SK-N-SH (cell line): Measurements from ENCODE around the gene RECK. TPM values are rescaled to one million over a fixed set of nuclear protein-coding genes. Genes with fewer than 3 reads are reported as not detected.

Source experiments
- CTCF ChIA-PET: fragments of 300-600, 350-600 bp; formaldehyde crosslinking; extraction: SDS; loops from one replicate; lab custom pipeline; 2021; lab: Yijun Ruan, JAX
- POLR2A ChIA-PET: fragments of 350-600 bp; sonication (Branson Sonifier 250); formaldehyde crosslinking; extraction: SDS; loops from one replicate; lab custom pipeline; 2020; ENCODE audit warnings: antibody characterized with exemption, inconsistent platforms; lab: Yijun Ruan, JAX
- DNase-seq: peaks from one replicate; pipeline ENCODE4 v3.0.0; 2012
- H2AFZ ChIP-seq: fragments of 200-600 bp; sonication (generic); 2 replicates; pipeline ENCODE4 v1.8.1; 2016; ENCODE audit warnings: antibody characterized with exemption, mild to moderate bottlenecking, low read depth
- H3F3A ChIP-seq: fragments of 200-600 bp; sonication (generic); replicated peaks from 2 replicates; pipeline ENCODE3; 2016; ENCODE audit warnings: antibody characterized with exemption, mild to moderate bottlenecking; ENCODE audit not compliant: insufficient read depth
- H3K27ac ChIP-seq, 2 experiments: fragments of 200-500 bp in 1 of 2; fragments of 200-600 bp in 1 of 2; sonication (Bioruptor generic) in 1 of 2; sonication (generic), shearing (Covaris generic) in 1 of 2; 2 replicates each; pipeline versions ENCODE4 v1.5.1 to v1.6.1; 2014 to 2016; ENCODE audit warnings: low read depth in 2 of 2, inconsistent platforms in 1 of 2, low read length in 1 of 2, mild to moderate bottlenecking in 1 of 2, mixed read lengths in 1 of 2
- H3K27me3 ChIP-seq: fragments of 200-600 bp; sonication (generic), shearing (Covaris generic); 2 replicates; pipeline ENCODE4 v1.6.1; 2016; ENCODE audit warnings: mixed run types; ENCODE audit not compliant: insufficient read depth
- H3K36me3 ChIP-seq, 2 experiments: fragments of 200-500 bp in 1 of 2; fragments of 200-600 bp in 1 of 2; sonication (Bioruptor generic) in 1 of 2; sonication (generic) in 1 of 2; replicated peaks in 1 of 2; 2 replicates each; pipeline versions ENCODE3 to v1.5.1; 2014 to 2016; ENCODE audit warnings: low read length in 1 of 2, mild to moderate bottlenecking in 1 of 2; ENCODE audit not compliant: insufficient read depth in 2 of 2, control insufficient read depth in 1 of 2
- H3K4me1 ChIP-seq, 2 experiments: fragments of 200-500 bp in 1 of 2; fragments of 200-600 bp in 1 of 2; sonication (Bioruptor generic) in 1 of 2; sonication (generic), shearing (Covaris generic) in 1 of 2; 2 replicates each; pipeline versions ENCODE4 v1.5.1 to v1.6.1; 2014 to 2016; ENCODE audit warnings: low read depth in 1 of 2, low read length in 1 of 2, mixed run types in 1 of 2; ENCODE audit not compliant: insufficient read depth in 2 of 2, control insufficient read depth in 1 of 2
- H3K4me2 ChIP-seq: fragments of 200-600 bp; sonication (generic), shearing (Covaris generic); 2 replicates; pipeline ENCODE4 v1.6.1; 2017; ENCODE audit warnings: mixed run types
- H3K4me3 ChIP-seq, 2 experiments: fragments of 200-500 bp in 1 of 2; fragments of 200-600 bp in 1 of 2; sonication (Bioruptor generic) in 1 of 2; sonication (generic), shearing (Covaris generic) in 1 of 2; 2 replicates each; pipeline versions ENCODE4 v1.5.1 to v1.8.1; 2014 to 2016; ENCODE audit warnings: low read depth in 2 of 2, inconsistent platforms in 1 of 2, low read length in 1 of 2, mild to moderate bottlenecking in 1 of 2, mixed read lengths in 1 of 2, moderate library complexity in 1 of 2
- H3K79me2 ChIP-seq: fragments of 200-600 bp; sonication (generic); 2 replicates; pipeline ENCODE4 v1.8.1; 2017; ENCODE audit warnings: mild to moderate bottlenecking; ENCODE audit not compliant: insufficient read depth
- H3K9ac ChIP-seq: fragments of 200-600 bp; sonication (generic); 2 replicates; pipeline ENCODE4 v1.6.1; 2017; ENCODE audit warnings: mixed run types
- H3K9me2 ChIP-seq: fragments of 200-600 bp; sonication (generic); 2 replicates; pipeline ENCODE4 v1.6.1; 2017; ENCODE audit warnings: mixed run types
- H3K9me3 ChIP-seq: fragments of 200-600 bp; sonication (generic); 2 replicates; pipeline ENCODE4 v1.6.1; 2017; ENCODE audit warnings: mixed run types, mild to moderate bottlenecking, moderate library complexity
- H4K20me1 ChIP-seq: fragments of 200-600 bp; sonication (generic); 2 replicates; pipeline ENCODE4 v1.6.1; 2017; ENCODE audit warnings: mild to moderate bottlenecking, mixed run types; ENCODE audit not compliant: insufficient read depth
- CTCF ChIP-seq: fragments of 200-600 bp; sonication (generic); IDR thresholded peaks from 2 replicates; pipeline ENCODE4 v1.6.1; 2017; ENCODE audit warnings: antibody characterized with exemption, mild to moderate bottlenecking, moderate library complexity
- FOXJ3 ChIP-seq: sonication (generic); formaldehyde crosslinking; IDR thresholded peaks from 2 replicates; pipeline ENCODE4 v1.5.1; 2020; ENCODE audit warnings: mild to moderate bottlenecking, missing genetic modification reagents
- GABPA ChIP-seq: IDR thresholded peaks from 2 replicates; pipeline ENCODE4 v1.4.0; 2012; ENCODE audit warnings: low read depth, mild to moderate bottlenecking
- IRF3 ChIP-seq: fragments of 150-350 bp; IDR thresholded peaks from 2 replicates; pipeline ENCODE4 v1.6.1; 2016; ENCODE audit warnings: mild to moderate bottlenecking, low read depth, low read length
- MEF2A ChIP-seq: IDR thresholded peaks from 2 replicates; pipeline ENCODE4 v1.4.0; 2012; ENCODE audit warnings: low read depth, borderline replicate concordance
- POLR2AphosphoS5 ChIP-seq: IDR thresholded peaks from 2 replicates; pipeline ENCODE4 v1.6.1; 2012; ENCODE audit warnings: low read depth, low read length
- RAD21 ChIP-seq: IDR thresholded peaks from 2 replicates; pipeline ENCODE4 v1.6.1; 2012; ENCODE audit warnings: mild to moderate bottlenecking, low read length
- SMC3 ChIP-seq: IDR thresholded peaks from 2 replicates; pipeline ENCODE4 v1.6.1; 2012; ENCODE audit warnings: low read depth, low read length, improper control_type of control experiment
- TCF12 ChIP-seq: IDR thresholded peaks from 2 replicates; pipeline ENCODE4 v1.4.0; 2012
- WGBS: methylation state at CpG from one replicate; pipeline ENCODE4 v1.1.6; 2017; ENCODE audit warnings: low lambda C conversion rate; 5-methylcytosine and 5-hydroxymethylcytosine counted together
- polyA plus RNA-seq, 3 experiments: library from polyadenylated mRNA; depleted of rRNA; stranded (reverse); fragments of >200 nt; gene quantifications; 2 replicates each; pipeline ENCODE4 v1.2.3, GENCODE V29; 2012

Gene RECK
- polyA plus RNA-seq, 1 of the 3 experiments (the other 2 are of a cell fraction) = 22.8 TPM

DNA sequence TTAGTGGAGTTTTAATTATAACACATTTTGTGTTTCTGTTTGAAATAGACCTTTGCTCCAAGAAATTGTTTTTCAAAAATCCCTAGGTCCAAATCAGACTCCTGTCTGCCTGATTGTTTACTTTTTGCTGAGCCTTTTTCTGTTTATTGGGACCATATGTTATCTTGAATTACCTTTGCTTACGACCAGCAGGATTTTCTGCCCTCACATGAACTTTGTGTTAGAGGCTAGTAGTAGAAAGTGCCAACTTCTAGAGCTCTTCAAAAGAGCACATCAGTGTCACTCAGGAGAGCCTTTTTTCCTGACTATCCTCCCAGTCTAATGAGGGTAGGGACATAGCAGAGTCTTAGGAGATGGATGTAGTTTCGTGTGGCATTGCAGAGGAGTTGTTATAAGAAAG lies 10.2 kb downstream of the RECK start (continued):
- no peak for TF ChIP-seq CTCF
- no peak for TF ChIP-seq SMC3
- TF ChIP-seq, all 33 proteins: peak for 0

- H3K4me2 ChIP-seq = no peak overlapping the region
- peaks cover 99% of the 10 kb centered on the region for H3K79me2 ChIP-seq
- H3K9me2 ChIP-seq = no peaks in the 10 kb centered on the region
- H3K9me3 ChIP-seq = no peaks in the 10 kb centered on the region
- no peak overlapping the region for H3K4me3 ChIP-seq
- H3F3A ChIP-seq = peaks cover 25% of the 10 kb centered on the region
- ChIA-PET POLR2A (no interaction called here), CTCF (interaction anchor here (1.4 kb wide), 1 partner anchor 26 kb away, joined by 4 read pairs; no protein-coding TSS in a partner anchor)
- TF ChIP-seq IRF3 = no peak
- no peaks in the 10 kb centered on the region for H3K27me3 ChIP-seq
- peaks cover 65% of the 10 kb centered on the region for H4K20me1 ChIP-seq
- H3K27ac ChIP-seq = no peak overlapping the region
- peaks cover 17 to 19% of the 10 kb centered on the region in 2 experiments; a peak in 3 of 4 replicates for H3K4me1 ChIP-seq
- H3K9ac ChIP-seq = no peak overlapping the region
- no peak for DNase-seq
- H2AFZ ChIP-seq = no peak overlapping the region
- WGBS = 84% methylated on average over 4 of the region's 4 CpGs
- H3K36me3 ChIP-seq = peaks cover 14 to 24% of the 10 kb centered on the region in 2 experiments
Measured at GRCh38 chr9:36049408-36049807, 12.7 kb downstream of the RECK start.

GRCh38 chr9:36050476-36050875 lies 13.8 kb downstream of the RECK start:
- no peaks in the 10 kb centered on the region for H3K9me2 ChIP-seq
- H3K27me3 ChIP-seq = no peaks in the 10 kb centered on the region
- TF ChIP-seq RAD21 (no peak), MEF2A (no peak), POLR2AphosphoS5 (no peak), GABPA (no peak), FOXJ3 (CRISPR knock-in tag) (no peak), TCF12 (no peak)
- ChIA-PET CTCF (interaction anchor here (1.5 kb wide), 1 partner anchor 42 kb away, joined by 5 read pairs; no protein-coding TSS in a partner anchor), POLR2A (no interaction called here)
- no peak for DNase-seq
- H3K4me1 ChIP-seq = peaks cover 14 to 18% of the 10 kb centered on the region in 2 experiments; a peak in 3 of 4 replicates
- 94% methylated on average over 3 of the region's 3 CpGs for WGBS
- H2AFZ ChIP-seq = no peak overlapping the region
- no peak overlapping the region for H3K9ac ChIP-seq
- H3K9me3 ChIP-seq = no peaks in the 10 kb centered on the region
- no peak overlapping the region for H3K4me2 ChIP-seq
- H3K4me3 ChIP-seq = no peak overlapping the region
- H3K36me3 ChIP-seq = peaks cover 17 to 24% of the 10 kb centered on the region in 2 experiments
- H3K27ac ChIP-seq = no peak overlapping the region
- peaks cover 28% of the 10 kb centered on the region for H3F3A ChIP-seq
- peaks cover 99% of the 10 kb centered on the region for H3K79me2 ChIP-seq
- H4K20me1 ChIP-seq = peaks cover 58% of the 10 kb centered on the region
